Activated CD4-positive, alpha-beta T cell treated with anti-CD3 and anti-CD28 coated beads for 1 hour (primary cell): ENCODE data around the gene HYDIN.
"Not testable (repeated sequence)": the region's sequence is repeated elsewhere in the genome, so short reads cannot be mapped to it uniquely, and the experiment has no call there.

ENCODE experiments used
- DNase-seq: peaks from one replicate; pipeline ENCODE4 v3.0.0-alpha.2; 2020

Gene HYDIN

DNA sequence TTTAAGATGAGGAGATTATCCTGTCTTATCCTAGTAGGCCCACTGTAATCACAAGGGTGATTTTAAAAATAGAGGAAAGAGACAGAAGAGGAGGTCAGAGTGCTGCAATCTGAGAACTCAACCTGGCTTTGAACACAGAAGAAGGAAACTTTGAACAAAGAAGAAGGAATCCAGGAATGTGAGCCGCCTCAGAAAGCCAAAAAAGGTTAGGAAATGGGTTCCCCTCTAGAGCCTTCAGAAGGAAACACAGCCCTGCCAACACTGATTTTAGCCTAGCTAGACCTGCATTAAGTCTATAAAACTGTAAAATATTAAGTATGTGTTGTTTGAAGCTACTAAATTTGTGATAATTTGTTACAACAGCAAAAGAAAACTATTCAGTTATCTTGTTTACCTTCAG lies 149.7 kb downstream of the HYDIN start:
- not testable (repeated sequence) for DNase-seq

DNA sequence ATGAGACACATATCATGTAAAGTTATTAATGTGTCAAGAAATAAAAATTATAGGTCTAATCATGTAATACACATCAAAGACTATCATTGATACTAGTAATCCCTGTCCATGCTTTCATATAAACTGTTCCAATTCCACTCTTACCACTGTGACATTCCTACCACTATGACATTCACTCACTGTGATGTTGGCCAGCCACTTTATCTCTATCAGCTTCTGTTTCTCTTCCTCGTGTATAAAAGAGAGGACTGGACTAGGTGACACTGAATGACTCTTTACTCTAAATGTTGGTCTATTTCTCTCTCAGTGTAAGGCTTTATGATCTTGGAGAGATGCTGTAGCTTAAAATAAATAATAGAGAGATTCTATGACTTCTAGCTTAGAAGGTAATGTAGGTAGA lies 150.3 kb downstream of the HYDIN start:
- DNase-seq: not testable (repeated sequence)

DNA sequence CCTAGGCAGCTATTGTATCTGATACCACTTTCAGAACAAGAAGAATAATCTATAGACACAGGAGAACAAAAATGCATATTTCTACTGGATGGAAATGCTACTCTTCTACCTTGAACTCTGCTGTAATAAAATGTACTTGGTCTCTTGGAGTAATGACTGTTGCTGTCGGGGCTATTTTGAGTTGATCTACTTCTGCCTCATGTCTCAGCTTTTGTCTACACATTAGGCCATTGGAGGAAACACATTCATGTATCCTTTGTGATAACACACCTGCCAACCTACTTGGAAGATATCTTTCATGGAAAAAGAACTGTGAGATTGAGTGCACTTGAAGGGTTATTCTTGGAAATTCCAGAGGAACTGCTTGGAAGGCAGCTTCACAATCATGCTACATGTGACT lies 159.9 kb downstream of the HYDIN start:
- DNase-seq: not testable (repeated sequence)

DNA sequence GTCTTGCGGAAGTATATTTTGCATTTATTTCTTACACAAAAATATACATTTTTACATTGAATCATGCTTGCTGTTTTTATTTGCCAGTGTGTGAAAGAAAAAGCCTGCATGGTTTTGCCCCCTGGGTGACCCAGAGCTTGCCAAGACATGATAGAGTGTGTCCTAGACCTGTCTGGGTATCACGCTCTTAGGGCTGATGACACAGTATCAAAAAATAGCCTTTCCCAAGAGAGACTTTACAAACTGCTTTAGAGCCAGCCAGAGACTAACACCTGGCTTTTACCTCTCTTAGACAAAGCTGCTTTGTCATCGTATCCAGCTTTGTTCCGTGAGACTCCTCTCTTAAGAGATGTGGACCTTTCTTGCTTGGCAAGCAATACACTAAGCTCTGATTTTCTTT lies 160.7 kb downstream of the HYDIN start:
- not testable (repeated sequence) for DNase-seq

DNA sequence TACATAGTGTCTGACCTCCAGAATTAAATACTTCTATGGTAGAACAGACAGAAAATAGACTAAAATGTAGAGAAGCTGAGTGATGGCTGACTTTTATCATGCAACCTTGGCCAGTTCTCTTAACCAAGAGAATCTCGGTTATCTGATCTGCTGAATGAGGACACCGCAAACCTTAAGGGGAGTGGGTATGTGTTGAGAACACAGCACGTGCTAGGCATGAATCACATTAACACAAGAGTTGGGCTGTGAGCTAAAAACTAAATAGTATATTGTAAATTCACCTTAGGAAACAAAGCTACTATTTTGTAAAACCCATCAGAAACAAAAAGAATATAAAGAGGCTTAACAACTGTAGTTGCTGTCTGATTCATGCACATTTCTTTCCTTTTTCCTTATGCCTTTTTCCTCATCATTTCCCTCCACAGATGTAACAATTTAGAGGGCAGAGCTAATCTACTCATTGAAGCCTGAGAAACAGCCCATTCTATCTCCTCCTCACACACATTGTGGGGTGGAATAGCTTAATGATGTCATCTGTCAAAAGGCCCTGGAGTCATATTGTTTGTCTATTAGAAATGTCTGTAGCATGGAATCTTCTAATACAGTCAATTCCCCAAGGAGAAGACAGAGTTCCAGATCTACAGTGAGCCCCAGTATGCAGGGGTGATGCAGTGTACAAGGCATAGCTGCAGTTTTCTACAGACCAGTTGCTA lies 176.5 kb downstream of the HYDIN start:
- DNase-seq: not testable (repeated sequence)

DNA sequence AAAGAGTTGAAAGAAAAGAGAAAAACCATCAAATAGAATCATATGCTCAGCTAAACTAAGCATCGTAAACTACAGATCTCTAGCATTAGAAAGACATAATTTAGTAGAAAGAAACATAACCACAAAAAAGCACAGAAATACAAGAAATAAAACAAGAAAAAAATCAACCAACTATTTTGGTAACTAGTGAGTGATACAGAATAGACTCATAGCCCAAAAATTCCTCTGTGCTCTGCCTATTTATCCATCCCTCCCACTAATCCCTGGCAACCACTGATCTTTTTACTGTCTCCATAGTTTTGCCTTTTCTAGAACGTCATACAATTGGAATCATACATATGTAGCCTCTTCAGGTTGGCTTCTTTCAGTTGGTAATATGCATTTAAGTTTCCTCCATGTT lies 180.2 kb downstream of the HYDIN start:
- not testable (repeated sequence) for DNase-seq

DNA sequence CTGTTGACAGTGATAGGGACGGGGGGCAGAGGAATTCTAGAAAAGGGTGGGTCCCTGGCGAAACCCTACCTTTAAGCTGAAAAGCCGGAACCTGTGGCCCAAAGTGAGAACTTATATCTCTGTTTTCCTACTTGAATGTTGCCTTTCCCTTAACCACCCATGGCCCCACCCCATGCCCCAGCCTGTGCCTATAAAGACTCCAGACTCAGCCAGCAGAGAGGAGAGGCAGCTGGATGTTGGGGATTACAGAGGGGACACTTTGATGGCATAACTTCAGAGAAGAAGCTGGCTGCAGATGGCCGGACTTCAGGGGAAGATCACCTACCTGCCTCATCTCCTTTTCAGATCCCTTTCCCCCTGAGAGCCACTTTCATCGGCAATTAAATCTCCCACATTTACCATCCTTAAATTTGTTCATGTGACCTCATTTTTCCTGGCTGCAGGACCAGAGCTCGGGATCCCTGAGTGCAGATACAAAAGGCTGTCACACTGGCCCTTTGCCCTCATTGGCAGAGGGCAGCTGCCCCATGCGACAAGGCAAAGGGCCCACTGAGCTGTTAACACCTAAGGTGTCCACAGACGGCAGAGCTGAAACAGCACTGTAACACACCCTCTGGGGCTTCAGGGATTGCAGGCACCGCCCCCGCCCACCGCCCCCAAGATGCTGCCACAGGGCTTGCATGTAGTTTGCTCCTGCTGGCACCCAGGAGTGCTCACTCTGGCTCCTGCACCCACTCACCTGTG lies 191.0 kb downstream of the HYDIN start:
- DNase-seq: not testable (repeated sequence)

DNA sequence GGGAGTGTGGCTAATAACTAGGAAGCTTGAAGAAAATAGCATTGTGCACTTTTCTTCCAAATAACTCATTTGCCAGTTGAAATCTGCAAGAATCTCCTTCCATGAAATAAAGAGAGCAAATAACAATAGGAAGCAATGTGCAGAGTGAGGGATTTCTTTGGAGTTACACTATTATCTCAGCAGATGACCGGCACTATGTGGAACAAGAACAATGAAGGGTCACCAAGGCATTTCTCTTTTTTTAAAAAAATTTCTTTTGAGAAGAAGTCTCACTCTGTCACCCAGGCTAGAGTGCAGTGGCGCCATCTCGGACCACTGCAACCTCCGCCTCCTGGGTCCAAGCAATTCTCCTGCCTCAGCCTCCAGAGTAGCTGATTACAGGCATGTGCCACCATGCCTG lies 192.1 kb downstream of the HYDIN start:
- DNase-seq: not testable (repeated sequence)

DNA sequence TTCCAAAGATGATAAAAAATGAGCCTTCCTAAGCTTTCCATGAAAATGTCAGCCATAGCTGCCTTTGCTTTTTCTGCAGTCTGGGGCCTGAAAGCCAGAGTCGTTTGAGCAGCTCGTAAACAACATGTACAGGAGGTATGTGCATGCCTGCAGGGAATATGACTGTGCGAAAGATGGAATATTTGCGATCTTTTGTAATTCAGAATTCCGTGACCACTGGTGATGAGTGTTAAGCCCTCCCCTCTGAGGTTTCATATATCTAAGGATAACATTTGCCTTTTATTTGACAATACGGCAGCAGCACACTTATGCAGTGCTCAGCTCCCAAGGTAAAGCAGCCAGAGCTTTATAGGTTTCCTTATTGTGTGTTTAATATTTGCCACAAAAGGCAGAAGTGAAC lies 192.5 kb downstream of the HYDIN start:
- not testable (repeated sequence) for DNase-seq

DNA sequence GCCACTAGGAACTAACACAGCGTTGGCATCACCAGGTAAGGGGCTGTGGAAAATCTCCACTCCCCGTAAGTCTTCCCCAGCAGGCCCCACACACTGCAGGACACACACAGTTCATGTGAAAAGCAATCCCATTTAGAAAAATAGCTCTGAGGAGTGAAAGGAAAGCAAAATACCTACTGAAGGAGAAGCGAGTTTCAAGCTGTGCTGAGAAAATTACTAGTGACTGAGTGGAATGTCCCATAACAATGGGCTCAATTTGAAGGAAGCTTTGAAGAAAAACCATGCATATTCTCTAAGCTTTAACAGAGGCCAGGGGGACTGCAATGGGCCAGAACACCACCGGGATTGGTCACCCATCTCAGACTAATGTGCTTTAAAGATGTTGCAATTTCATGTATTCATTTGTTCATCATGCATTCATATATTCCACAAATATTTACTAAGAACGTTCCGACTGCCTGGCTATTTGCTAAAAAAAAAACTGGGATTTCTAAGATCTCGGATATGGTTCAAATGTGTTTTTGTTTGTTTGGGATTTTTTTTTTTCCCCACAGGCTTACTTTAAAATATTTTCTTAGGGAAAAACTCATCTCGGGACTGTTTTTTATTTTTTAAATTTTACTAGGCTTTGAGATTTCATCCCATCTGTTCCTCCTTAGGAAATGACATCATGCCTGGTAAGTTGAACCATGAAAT lies 202.3 kb downstream of the HYDIN start:
- not testable (repeated sequence) for DNase-seq

DNA sequence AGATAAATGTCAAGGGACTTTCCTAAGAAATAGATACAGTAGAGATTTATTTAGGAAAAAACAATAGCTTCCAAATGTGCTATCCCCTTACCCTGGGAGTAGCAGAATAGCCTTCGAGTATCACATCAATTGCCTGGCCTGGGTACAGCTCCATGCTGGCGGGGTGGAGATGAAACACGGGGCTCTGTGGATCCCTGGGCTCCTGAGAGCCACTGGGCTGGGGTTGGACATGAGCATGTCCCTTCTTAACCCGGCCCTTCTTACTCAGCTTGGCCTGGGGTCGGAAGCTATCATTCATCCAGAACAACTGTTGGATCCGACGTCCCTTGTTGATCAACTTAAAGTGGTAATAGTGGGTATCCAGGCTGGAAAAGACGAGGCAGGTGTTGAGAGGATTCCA lies 203.0 kb downstream of the HYDIN start:
- DNase-seq: not testable (repeated sequence)

DNA sequence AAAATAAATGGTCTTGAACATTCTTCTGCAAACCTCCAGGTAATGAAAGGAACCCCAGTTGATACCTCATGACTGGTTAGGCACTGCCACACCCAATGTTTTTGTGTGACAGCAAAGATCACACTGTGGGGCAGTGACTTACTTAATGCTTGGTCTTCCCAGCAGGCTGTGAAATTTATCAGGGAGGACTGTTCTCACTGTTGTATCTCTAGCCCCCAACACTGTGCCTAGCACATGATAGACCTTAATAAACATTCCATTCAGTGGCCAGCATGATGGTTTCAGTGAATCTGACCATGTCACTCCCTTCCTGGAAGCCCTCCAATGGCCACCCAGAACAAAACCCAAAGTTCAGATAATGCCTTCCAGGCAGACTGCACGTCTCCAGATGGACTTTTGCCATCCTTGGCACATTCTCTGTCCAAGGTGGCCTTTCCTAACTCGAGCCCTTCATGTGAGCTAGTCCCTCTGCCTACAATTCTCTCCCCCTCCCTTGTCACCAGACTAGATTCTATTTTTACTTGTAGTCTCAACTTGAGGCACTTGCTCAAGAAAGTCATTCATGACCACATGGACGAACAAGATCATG lies 206.6 kb downstream of the HYDIN start:
- DNase-seq: not testable (repeated sequence)

DNA sequence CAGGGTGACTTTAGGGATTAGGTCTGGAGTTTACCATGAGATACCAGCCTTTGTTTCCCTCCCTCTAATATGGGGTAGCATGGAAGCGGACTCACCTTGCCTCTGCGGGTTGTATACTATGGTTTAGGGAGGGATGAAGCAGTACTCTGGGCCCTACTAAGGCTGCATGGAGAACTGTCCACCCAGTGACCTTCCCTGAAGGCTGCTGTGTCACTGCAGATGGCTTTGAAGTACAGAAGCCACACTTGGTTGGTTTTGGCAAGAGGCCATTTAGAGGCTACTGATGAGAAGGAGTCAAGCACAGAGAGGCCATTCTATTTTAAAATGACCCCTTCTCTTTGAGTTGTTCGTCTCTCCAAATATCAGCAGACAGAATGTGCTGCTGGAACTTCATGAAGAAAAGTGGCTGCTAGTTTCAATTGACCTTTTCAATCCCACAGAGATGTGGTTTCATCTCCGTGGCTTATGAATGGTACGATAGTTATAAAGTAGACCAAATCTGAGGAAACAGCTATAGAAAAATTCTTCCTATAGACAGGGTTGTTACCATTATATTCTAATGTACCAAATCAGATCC lies 208.5 kb downstream of the HYDIN start:
- DNase-seq: not testable (repeated sequence)

DNA sequence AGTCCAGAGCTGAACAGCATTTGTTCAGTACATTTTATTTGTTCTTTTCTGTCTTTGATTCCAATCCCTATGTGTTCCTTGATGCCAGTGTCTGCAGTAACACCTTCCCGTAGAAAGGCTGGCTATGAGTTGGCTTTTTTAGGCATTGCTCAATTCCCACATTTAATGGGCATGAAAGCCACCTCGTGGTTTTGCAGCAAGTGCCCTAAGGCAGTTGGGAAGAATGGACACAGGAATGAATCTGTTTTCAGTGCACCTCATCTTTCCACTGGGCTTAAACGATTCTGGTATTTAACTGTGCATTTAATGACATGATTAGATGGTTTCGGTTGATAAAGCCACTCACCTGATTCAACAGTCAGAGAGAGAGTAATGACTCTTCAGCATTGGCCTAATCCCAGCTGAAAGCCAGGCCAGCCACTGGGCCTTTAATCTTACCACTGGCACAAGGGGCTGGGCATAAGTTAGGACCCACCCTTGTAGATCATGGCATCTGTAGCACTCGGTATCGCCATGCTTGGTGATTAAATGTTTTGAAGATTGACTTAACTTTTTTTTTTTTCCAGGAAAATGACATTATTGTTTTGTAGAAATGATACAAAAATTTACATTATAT lies 211.3 kb downstream of the HYDIN start:
- DNase-seq: not testable (repeated sequence)

DNA sequence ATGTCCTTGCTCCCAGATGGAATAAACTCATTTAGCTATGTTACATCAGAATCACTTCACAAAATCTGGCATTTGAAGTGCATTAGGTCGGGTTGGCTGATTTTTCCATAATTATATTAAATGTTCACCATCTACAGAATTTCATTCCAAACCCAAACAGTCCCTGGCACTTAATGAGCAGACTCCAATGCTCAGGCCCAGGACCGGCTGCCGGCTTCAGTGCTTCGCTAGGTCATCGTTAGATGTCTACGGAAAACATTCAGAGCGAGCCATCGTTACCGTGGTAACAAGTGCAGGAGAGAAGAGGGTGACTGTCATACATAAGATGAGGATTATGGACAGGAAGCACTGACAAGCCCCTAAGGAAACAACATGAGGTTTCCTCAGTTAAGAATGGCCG lies 215.1 kb downstream of the HYDIN start:
- DNase-seq: not testable (repeated sequence)

DNA sequence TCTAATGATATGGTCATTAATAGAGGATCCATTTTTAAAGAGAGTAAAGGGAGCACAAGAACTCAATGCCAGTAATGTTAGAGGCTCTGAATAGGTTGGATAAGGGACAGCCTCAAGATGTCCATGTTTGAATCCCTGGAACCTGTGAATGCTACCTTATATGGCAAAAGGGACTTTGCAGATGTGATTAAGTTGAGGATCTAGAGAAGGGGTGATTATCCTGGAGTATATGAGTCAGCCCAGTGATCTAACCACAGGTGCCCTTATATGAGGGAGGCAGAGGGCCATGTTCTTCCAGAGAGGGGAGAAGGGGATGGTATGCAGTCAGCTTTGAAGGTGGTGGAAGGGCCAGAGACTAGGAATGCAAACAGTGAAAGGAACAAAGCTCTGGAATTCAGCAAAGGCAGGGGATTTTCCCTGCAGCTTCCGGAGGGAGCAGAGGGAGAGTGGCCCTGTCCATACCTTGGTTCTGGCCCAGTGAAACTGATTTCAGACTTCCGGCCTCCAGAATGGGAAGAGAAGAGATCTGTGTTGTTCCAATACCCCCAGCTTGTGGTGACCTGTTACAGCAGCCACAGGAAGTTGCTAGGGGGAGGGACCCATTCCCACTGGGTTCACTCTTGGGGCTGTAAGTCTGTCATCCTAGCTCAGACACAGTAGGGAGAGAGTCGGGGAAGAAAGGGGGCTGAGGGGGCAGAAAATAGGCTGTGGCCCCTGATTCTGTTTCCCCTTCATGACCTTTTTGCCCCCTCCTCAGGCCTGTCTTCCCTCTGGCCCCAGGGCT lies 220.9 kb downstream of the HYDIN start:
- not testable (repeated sequence) for DNase-seq

DNA sequence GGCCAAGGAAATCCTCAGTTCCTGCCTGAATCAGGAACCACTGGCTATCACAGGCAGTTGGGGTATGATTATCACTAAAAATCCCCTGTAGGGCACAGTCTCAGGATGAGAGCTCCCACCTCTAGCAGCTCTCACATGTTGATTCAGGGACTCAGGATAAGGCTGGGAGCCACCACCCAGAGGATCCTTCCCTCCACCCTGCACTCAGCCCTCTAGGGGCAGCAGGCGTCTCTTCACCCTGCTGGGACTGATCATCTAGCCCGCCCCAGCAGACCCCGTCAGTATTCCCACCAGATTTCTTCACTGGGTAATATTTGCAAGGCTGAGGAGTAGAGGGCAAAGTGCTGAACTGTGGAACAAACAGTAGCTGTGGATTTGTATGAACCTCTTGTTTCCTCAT lies 224.0 kb downstream of the HYDIN start:
- DNase-seq: not testable (repeated sequence)

DNA sequence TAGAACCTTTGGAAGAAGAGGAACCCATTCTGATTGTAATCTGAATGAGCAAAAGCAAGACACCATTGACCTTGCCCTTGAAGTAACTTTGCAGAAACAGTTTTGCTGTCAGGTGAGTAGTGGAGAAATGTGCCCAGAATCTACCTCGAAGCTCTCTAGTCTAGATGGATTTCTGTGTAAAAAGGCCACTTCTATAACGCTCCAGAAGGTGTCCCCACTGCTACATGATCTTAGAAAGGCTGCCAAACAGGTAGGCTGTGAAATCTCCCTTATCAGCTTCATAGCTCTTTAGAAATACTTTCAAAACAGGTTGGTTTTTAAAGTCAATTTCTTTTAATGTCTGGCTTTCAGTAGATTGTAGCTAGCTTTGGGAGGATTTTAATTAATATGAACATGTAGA lies 230.8 kb downstream of the HYDIN start:
- DNase-seq: not testable (repeated sequence)

DNA sequence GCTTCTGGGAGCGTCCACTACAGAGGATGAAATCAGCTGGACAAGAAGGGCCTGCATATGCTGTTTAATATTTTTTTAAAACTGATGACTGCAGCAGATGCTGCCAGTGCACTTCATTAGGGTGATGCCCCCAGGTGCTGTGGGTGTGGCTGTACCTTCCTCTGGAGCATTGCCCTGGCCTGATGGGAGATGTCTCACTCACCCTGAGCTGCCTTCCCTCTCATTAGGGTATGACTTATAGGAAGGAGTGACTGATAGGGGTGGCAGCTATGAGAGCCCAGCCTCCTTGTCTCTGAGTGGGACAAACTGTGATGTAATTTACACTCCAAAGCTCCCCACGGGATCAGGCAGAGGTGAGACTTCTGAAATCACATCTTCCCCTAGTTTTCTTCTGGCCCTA lies 234.7 kb downstream of the HYDIN start:
- not testable (repeated sequence) for DNase-seq

DNA sequence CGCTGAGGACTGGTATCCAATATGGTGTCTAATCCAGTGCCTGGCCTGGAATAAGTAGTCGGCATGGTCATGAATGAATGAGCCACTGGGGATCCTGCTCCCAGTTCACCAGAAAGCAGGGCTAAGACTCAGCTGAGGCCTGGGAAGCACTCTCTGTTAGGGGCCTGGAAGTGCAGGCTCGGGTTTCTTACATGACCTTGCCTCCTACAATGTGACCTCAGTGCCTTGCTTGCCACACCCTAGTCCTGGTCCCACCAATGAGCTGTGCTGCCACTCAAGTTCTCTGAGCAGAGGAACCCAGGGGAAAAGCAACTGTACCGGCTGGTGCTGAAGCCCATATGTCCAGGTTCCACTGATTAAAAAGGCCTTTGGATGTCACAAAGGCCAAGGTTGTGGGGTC lies 238.0 kb downstream of the HYDIN start:
- not testable (repeated sequence) for DNase-seq

DNA sequence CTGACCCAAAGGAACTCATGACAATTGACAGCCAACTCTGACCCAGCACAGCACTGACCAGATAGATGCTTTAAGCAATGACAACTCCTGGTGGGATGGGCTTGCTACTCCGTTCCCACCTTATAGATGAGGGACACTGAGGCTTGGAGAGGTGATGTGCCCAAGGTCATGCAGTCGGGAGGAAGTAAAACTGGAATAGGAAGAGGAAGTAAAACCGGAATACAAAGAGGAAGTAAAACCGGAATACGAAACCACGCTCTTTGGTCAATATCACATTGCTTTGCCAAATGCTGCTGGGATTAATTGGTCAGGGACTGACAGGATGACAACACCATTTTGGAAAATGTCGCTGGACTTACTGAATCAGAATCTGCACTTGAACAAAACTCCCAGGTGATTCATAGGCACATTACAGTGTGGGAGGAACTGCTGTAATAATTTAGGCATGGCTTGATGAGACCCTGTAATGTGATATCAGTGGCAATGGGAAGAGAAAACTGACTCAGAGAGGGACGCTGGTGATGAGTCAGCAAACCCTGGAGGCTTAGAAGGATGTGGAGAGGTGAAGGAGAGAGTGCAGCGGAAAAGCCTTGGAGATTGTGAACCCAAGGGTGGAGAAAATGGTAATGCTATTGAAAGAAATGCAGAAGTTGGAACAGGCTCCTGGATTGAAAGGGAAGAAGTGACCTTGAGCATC lies 243.4 kb downstream of the HYDIN start:
- not testable (repeated sequence) for DNase-seq
